HEK293 (cell line): Measurements from ENCODE around the gene SKAP1.

Experiments
- BCL11B ChIP-seq: fragments of 450-650 bp; formaldehyde crosslinking; IDR thresholded peaks from 2 replicates; pipeline ENCODE4 v1.5.1; 2016; ENCODE audit warnings: low read depth, missing biosample characterization, missing genetic modification characterization
- BCL6B ChIP-seq: fragments of 450-650 bp; formaldehyde crosslinking; IDR thresholded peaks from 2 replicates; pipeline ENCODE4 v1.5.1; 2017; ENCODE audit warnings: missing biosample characterization, missing genetic modification characterization
- ELK4 ChIP-seq: IDR thresholded peaks from 2 replicates; pipeline ENCODE4 v1.6.1; 2011; ENCODE audit warnings: mild to moderate bottlenecking, low read depth, low read length, borderline replicate concordance
- FEZF1 ChIP-seq: fragments of 450-650 bp; formaldehyde crosslinking; IDR thresholded peaks from 2 replicates; pipeline ENCODE4 v1.5.1; 2016; ENCODE audit warnings: missing biosample characterization, missing genetic modification characterization
- GFI1B ChIP-seq: fragments of 450-650 bp; formaldehyde crosslinking; IDR thresholded peaks from 2 replicates; pipeline ENCODE4 v1.5.1; 2016; ENCODE audit warnings: missing biosample characterization, missing genetic modification characterization
- HIC1 ChIP-seq: fragments of 450-650 bp; formaldehyde crosslinking; IDR thresholded peaks from 2 replicates; pipeline ENCODE4 v1.5.1; 2016; ENCODE audit warnings: missing biosample characterization, missing genetic modification characterization
- HOXA7 ChIP-seq: sonication (generic); formaldehyde crosslinking; IDR thresholded peaks from 2 replicates; pipeline ENCODE4 v1.8.1; 2022; ENCODE audit warnings: missing genetic modification reagents, borderline replicate concordance
- HOXD13 ChIP-seq: sonication (generic); formaldehyde crosslinking; IDR thresholded peaks from 2 replicates; pipeline ENCODE4 v1.8.0; 2022; ENCODE audit warnings: missing genetic modification reagents, borderline replicate concordance
- KLF9 ChIP-seq: fragments of 450-650 bp; formaldehyde crosslinking; IDR thresholded peaks from 2 replicates; pipeline ENCODE4 v1.5.1; 2016; ENCODE audit warnings: missing biosample characterization, missing genetic modification characterization, low read depth
- OSR2 ChIP-seq: fragments of 450-650 bp; formaldehyde crosslinking; IDR thresholded peaks from 2 replicates; pipeline ENCODE4 v1.5.1; 2016; ENCODE audit warnings: missing biosample characterization, missing genetic modification characterization
- SCRT2 ChIP-seq: fragments of 450-650 bp; formaldehyde crosslinking; IDR thresholded peaks from 2 replicates; pipeline ENCODE4 v1.5.1; 2016; ENCODE audit warnings: missing biosample characterization, missing genetic modification characterization
- SP3 ChIP-seq: fragments of 450-650 bp; formaldehyde crosslinking; IDR thresholded peaks from 2 replicates; pipeline ENCODE4 v1.5.1; 2016; ENCODE audit warnings: missing biosample characterization, missing genetic modification characterization
- SP7 ChIP-seq: fragments of 450-650 bp; formaldehyde crosslinking; IDR thresholded peaks from 2 replicates; pipeline ENCODE4 v1.5.1; 2016; ENCODE audit warnings: missing biosample characterization, missing genetic modification characterization
- TRIM28 ChIP-seq: IDR thresholded peaks from 2 replicates; pipeline ENCODE4 v1.6.1; 2011; ENCODE audit warnings: low read length, control low read depth, borderline replicate concordance
- ZBTB17 ChIP-seq: fragments of 450-650 bp; formaldehyde crosslinking; IDR thresholded peaks from 2 replicates; pipeline ENCODE4 v1.5.1; 2016; ENCODE audit warnings: missing biosample characterization, missing genetic modification characterization
- ZBTB6 ChIP-seq: fragments of 450-650 bp; formaldehyde crosslinking; IDR thresholded peaks from 2 replicates; pipeline ENCODE4 v1.5.1; 2017; ENCODE audit warnings: missing biosample characterization, missing genetic modification characterization
- ZBTB8A ChIP-seq: fragments of 450-650 bp; formaldehyde crosslinking; IDR thresholded peaks from 2 replicates; pipeline ENCODE4 v1.5.1; 2016; ENCODE audit warnings: missing biosample characterization, missing genetic modification characterization
- ZNF121 ChIP-seq: fragments of 450-650 bp; formaldehyde crosslinking; IDR thresholded peaks from 2 replicates; pipeline ENCODE4 v1.5.1; 2016; ENCODE audit warnings: missing biosample characterization, missing genetic modification characterization
- ZNF221 ChIP-seq: fragments of 450-650 bp; formaldehyde crosslinking; IDR thresholded peaks from 2 replicates; pipeline ENCODE4 v1.5.1; 2017; ENCODE audit warnings: missing biosample characterization, missing genetic modification characterization, borderline replicate concordance
- ZNF23 ChIP-seq: fragments of 450-650 bp; formaldehyde crosslinking; IDR thresholded peaks from 2 replicates; pipeline ENCODE4 v1.5.1; 2016; ENCODE audit warnings: missing biosample characterization, missing genetic modification characterization, borderline replicate concordance
- ZNF302 ChIP-seq: fragments of 450-650 bp; formaldehyde crosslinking; IDR thresholded peaks from 2 replicates; pipeline ENCODE4 v1.5.1; 2016; ENCODE audit warnings: missing biosample characterization, missing genetic modification characterization, low read depth
- ZNF341 ChIP-seq: fragments of 450-650 bp; formaldehyde crosslinking; IDR thresholded peaks from 2 replicates; pipeline ENCODE4; 2016; ENCODE audit warnings: low read depth, missing biosample characterization, missing genetic modification characterization
- ZNF354C ChIP-seq: fragments of 450-650 bp; formaldehyde crosslinking; IDR thresholded peaks from 2 replicates; pipeline ENCODE4 v1.5.1; 2016; ENCODE audit warnings: missing biosample characterization, missing genetic modification characterization, low read depth, borderline replicate concordance
- ZNF391 ChIP-seq: fragments of 450-650 bp; formaldehyde crosslinking; IDR thresholded peaks from 2 replicates; pipeline ENCODE4 v1.5.1; 2016; ENCODE audit warnings: low read depth, missing biosample characterization, missing genetic modification characterization, borderline replicate concordance
- ZNF596 ChIP-seq: fragments of 450-650 bp; IDR thresholded peaks from 2 replicates; pipeline ENCODE4 v1.5.0; 2018; ENCODE audit warnings: missing biosample characterization, mild to moderate bottlenecking, missing genetic modification characterization, moderate library complexity
- ZNF621 ChIP-seq: fragments of 450-650 bp; formaldehyde crosslinking; IDR thresholded peaks from 2 replicates; pipeline ENCODE4 v1.5.1; 2017; ENCODE audit warnings: missing biosample characterization, missing genetic modification characterization
- ZNF623 ChIP-seq: fragments of 450-650 bp; formaldehyde crosslinking; IDR thresholded peaks from 2 replicates; pipeline ENCODE4 v1.5.1; 2016; ENCODE audit warnings: missing biosample characterization, missing genetic modification characterization
- ZNF626 ChIP-seq: fragments of 450-650 bp; sonication (Bioruptor Pico); formaldehyde crosslinking; IDR thresholded peaks from 2 replicates; pipeline ENCODE4 v1.5.1; 2018; ENCODE audit warnings: missing biosample characterization, missing genetic modification characterization, inconsistent platforms
- ZNF670 ChIP-seq: fragments of 450-650 bp; formaldehyde crosslinking; IDR thresholded peaks from 2 replicates; pipeline ENCODE4 v1.5.1; 2016; ENCODE audit warnings: missing biosample characterization, missing genetic modification characterization, low read depth
- ZNF701 ChIP-seq: fragments of 450-650 bp; formaldehyde crosslinking; IDR thresholded peaks from 2 replicates; pipeline ENCODE4 v1.5.1; 2016; ENCODE audit warnings: missing biosample characterization, missing genetic modification characterization
- ZNF707 ChIP-seq: fragments of 450-650 bp; formaldehyde crosslinking; IDR thresholded peaks from 2 replicates; pipeline ENCODE4 v1.5.1; 2016; ENCODE audit warnings: missing biosample characterization, missing genetic modification characterization
- ZNF768 ChIP-seq: fragments of 450-650 bp; formaldehyde crosslinking; IDR thresholded peaks from 2 replicates; pipeline ENCODE4 v1.5.1; 2018; ENCODE audit warnings: missing biosample characterization, mild to moderate bottlenecking, missing genetic modification characterization
- ZNF837 ChIP-seq: fragments of 450-650 bp; formaldehyde crosslinking; IDR thresholded peaks from 2 replicates; pipeline ENCODE4 v1.5.1; 2016; ENCODE audit warnings: missing biosample characterization, missing genetic modification characterization
- ZSCAN16 ChIP-seq: fragments of 450-650 bp; formaldehyde crosslinking; IDR thresholded peaks from 2 replicates; pipeline ENCODE4 v1.5.1; 2016; ENCODE audit warnings: missing biosample characterization, missing genetic modification characterization
- TF ChIP-seq, protein P1 (sequence below): fragments of 450-650 bp; formaldehyde crosslinking; IDR thresholded peaks from 2 replicates; pipeline ENCODE4 v1.5.1; 2016; ENCODE audit warnings: missing biosample characterization, missing genetic modification characterization

Gene SKAP1

GRCh38 chr17:48101012-48101720 is 328.8 kb downstream of the SKAP1 start, which contains the start of gene CBX1 (continued):
- TF ChIP-seq FEZF1 (tag by site-specific recombination): peak; percentile 92
- no peak for TF ChIP-seq ZNF670 (tag by site-specific recombination)
- TF ChIP-seq ZNF596 (tag by site-specific recombination): no peak
- TF ChIP-seq, protein P1, sequence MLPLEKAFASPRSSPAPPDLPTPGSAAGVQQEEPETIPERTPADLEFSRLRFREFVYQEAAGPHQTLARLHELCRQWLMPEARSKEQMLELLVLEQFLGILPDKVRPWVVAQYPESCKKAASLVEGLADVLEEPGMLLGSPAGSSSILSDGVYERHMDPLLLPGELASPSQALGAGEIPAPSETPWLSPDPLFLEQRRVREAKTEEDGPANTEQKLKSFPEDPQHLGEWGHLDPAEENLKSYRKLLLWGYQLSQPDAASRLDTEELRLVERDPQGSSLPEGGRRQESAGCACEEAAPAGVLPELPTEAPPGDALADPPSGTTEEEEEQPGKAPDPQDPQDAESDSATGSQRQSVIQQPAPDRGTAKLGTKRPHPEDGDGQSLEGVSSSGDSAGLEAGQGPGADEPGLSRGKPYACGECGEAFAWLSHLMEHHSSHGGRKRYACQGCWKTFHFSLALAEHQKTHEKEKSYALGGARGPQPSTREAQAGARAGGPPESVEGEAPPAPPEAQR (tag by site-specific recombination): no peak; the same call in 1 of the 2 replicates
- TF ChIP-seq ZNF121: peak; percentile 76; the same call in 1 of the 2 replicates
- no peak for TF ChIP-seq ZNF837 (tag by site-specific recombination)
- TF ChIP-seq ZNF341: peak; percentile 30; the same call in 1 of the 2 replicates
- TF ChIP-seq ZNF623 (tag by site-specific recombination): no peak
- TF ChIP-seq ZBTB8A: peak; percentile 78
- TF ChIP-seq ZBTB17: peak; percentile 73
- no peak for TF ChIP-seq ZNF621
- peak; percentile 84 for TF ChIP-seq KLF9 (tag by site-specific recombination)
- TF ChIP-seq ZNF626 (tag by site-specific recombination): no peak
- no peak for TF ChIP-seq BCL6B
- no peak; the same call in 1 of the 2 replicates for TF ChIP-seq ZBTB6 (tag by site-specific recombination)
- no peak for TF ChIP-seq ZNF354C (tag by site-specific recombination)
- TF ChIP-seq ZNF707: no peak
- TF ChIP-seq ZNF768 (tag by site-specific recombination): no peak
- TF ChIP-seq HOXA7 (CRISPR knock-in tag): no peak
- no peak for TF ChIP-seq ZNF391 (tag by site-specific recombination)
- TF ChIP-seq TRIM28: peak; percentile 94; the same call in 1 of the 2 replicates
- no peak for TF ChIP-seq GFI1B (tag by site-specific recombination)
- no peak for TF ChIP-seq BCL11B
- no peak for TF ChIP-seq ZNF221 (tag by site-specific recombination)
- TF ChIP-seq HIC1: peak; percentile 44; the same call in 1 of the 2 replicates
- peak; percentile 72 for TF ChIP-seq SP7
- TF ChIP-seq SP3: peak; percentile 32
- TF ChIP-seq ELK4: no peak
- TF ChIP-seq ZNF23 (tag by site-specific recombination): no peak
- TF ChIP-seq HOXD13: no peak
- TF ChIP-seq SCRT2 (tag by site-specific recombination): no peak
- TF ChIP-seq ZSCAN16 (tag by site-specific recombination): 0 out of 2 replicates have a peak, but pooled peaks have one; percentile 64
- no peak for TF ChIP-seq ZNF302 (tag by site-specific recombination)
- TF ChIP-seq ZNF701: no peak
- no peak for TF ChIP-seq OSR2 (tag by site-specific recombination)
